ENCODE measurements around the gene NFAT5.

NFAT5 gene

DNA sequence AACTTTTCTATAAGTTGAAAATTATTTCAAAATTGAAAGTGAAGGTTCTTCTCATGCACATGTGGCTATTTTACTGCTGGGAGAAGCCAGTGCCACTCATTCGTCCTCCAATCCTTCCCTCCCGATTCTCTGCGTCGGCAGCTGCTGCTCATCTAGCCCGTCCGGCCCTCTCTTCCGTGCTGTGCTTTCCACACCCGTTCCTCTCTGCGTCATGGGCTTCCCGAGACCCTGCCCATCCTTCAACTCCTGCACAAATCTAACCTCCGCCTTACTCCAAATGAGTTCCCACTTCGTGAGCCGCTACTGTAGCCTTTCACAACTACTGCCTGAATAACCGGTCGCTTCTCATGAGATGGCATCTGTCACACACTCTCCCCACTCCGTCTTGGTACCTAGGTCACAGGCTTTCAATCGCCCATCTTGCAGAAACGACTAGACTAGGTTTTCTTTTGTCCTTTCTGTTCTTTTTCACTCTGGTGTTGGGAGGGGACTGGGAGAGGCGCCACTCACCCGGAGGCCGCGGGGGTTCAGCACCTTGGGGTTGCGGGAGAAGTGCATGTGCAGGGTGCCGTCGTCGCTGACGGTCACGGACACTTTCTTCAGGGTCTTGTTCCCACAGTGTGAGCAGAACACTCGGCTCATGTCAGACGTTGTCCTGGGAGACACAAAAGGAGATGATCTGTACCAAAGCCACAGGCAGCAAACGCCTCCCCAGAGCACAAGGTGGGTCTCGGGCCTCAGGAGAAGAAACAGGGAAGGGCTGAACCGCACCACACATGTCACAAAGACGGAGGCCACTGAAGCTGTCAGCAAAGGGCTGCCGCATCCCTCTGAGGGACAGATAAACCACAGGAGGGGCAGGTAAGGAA is 178.8 kb downstream of the NFAT5 start:
- no peak for DNase-seq

DNA sequence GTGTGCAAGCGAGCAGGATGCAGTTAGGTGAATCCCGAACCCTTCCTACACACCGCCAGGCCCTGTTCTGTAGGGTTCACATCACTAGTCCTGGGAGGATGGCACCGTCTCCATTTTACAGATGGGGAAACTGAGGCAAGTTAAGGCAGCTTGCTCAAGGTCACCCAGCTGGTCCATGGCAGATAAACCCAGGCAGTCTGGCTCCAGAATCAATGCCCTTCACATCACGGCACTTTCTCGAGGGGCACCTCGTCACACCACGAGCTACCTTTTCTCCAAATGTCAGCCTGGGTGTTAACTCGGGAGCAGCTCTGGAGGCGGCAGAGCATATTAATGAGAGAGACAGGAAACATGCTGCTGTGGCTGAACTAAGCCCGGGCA is 179.5 kb downstream of the NFAT5 start:
- DNase-seq: no peak

DNA sequence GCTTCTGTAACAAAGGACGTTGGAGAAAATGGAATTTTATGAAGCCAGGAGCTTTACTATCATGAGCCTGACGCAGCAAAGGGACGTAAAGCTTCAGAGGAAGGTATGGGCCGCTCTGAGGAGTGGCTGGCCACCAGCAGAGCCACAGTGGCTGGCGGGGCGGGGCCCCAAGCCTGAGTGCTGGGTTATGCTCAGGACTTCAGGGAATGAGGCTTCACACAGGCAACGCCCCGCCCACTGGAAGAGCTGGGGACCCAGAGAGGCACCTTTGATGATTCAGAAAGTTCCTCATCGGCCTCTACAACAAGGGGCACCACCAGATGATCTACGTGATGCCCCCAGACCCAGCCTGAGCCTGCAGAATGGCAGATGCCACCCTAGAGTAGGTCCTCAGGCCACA is 180.2 kb downstream of the NFAT5 start:
- DNase-seq: no peak

DNA sequence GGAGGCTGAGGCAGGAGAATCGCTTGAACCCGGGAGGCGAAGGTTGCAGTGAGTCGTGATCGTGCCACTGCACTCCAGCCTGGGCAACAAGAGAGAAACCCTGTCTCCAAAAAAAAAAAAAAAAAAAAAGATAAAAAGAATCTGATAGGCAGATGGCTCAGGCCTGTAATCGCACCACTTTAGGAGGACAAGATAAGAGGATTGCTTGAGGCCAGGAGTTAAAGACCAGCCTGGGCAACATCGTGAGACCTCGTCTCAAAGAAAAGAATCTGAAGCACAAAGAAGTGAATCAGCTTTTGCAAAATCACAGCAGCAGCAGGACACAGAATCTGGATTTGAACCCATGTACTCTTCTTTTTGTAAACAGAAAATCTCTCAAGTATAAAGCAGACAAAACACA is 181.3 kb downstream of the NFAT5 start:
- no peak for DNase-seq

DNA sequence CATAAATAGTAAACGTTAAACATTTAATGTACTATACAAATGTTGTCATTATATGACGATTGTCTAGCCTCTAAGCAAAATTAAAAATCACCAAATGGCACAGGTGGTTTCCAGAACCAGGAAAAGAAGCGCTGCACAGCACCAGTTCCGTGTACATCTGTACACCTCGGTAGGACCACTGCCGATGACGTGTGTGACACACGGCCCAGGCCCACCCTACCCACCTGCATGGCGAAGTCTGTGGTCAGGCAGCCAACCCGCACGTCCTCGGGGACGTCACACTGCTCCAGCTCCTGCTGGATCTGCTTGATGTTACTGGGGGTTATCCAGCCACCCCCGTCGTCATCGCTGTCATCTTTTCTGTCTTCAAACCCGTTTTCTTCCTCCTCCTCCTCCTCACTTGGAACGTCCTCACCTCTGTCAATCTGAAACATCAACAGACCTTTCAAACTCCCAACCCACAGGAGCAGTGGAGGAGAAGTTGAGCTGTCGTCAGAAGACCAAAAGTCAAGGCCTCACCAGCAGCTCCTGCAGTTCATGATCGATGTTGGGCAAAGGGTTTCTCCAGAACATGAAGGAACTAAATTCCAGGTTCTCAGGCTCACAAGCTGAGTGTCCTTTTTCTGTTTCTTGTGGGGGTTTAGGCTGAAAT is 183.1 kb downstream of the NFAT5 start:
- DNase-seq: no peak

DNA sequence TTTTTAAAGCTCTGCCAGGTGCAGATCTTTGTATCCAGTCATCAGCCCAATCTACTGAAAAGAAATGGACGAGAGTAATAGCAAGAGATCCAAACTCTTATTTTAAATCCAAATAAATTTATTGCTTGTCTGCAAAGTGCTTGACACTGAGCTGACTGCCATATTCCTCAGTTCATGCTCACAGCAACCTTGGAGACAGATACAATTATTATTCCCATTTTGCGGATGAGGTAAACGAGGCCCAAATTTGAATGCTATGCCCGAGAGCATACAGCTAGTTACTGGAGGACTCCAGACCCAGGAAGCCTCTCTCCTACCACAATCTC is 188.3 kb downstream of the NFAT5 start:
- DNase-seq: no peak
